HCT116 (cell line): Measurements from ENCODE around the gene RINT1. TPM values are rescaled to one million over a fixed set of nuclear protein-coding genes. Genes with fewer than 3 reads are reported as not detected.

ENCODE experiments used
- ATAC-seq: fragments of 200-7000 bp; cut with Tn5 transposase; 2 replicates; pipeline ENCODE4 v1.9.1; 2020; ENCODE audit warnings: mild to moderate bottlenecking, moderate library complexity
- BruUV-seq: library from RNA; stranded (reverse); fragments of 400-500 nt; replicated peaks from 2 replicates; lab custom pipeline; 2021; lab: Mats Ljungman, UMichigan
- CTCF ChIA-PET: fragments of 300-600 bp; sonication (Branson Sonifier 250); formaldehyde crosslinking; loops from one replicate; lab custom pipeline; 2021; ENCODE audit warnings: antibody characterized with exemption; lab: Charles Lee
- POLR2A ChIA-PET: fragments of 300-600, 350-600 bp; sonication (Branson Sonifier 250); formaldehyde crosslinking; loops from one replicate; lab custom pipeline; 2021; ENCODE audit warnings: antibody characterized with exemption; lab: Charles Lee
- RAD21 ChIA-PET, 2 experiments: fragments of 300-600 bp; sonication (Branson Sonifier 250); formaldehyde crosslinking; loops; one replicate each; lab custom pipeline; 2023; ENCODE audit warnings: low total read pairs in 2 of 2; ENCODE audit not compliant: uncharacterized antibody in 2 of 2, unreplicated experiment in 2 of 2, low non-redundant PET in 1 of 2; lab: Charles Lee
- DNase-seq: peaks from one replicate; pipeline ENCODE4 v3.0.0-alpha.2; 2010; ENCODE audit warnings: low read depth, low spot score
- H2AFZ ChIP-seq: fragments of 200-600 bp; shearing (Covaris generic), sonication (generic); 2 replicates; pipeline ENCODE4 v1.6.1; 2017; ENCODE audit warnings: low read depth, mixed run types, mixed read lengths, antibody characterized with exemption, low read length; ENCODE audit not compliant: poor library complexity, severe bottlenecking
- H3K27ac ChIP-seq: 2 replicates; pipeline ENCODE4 v1.5.1; 2012; ENCODE audit warnings: low read depth, low read length
- H3K27me3 ChIP-seq: fragments of 200-600 bp; sonication (generic); 2 replicates; pipeline ENCODE4 v1.6.1; 2016; ENCODE audit warnings: mixed run types, low read length, mixed read lengths; ENCODE audit not compliant: insufficient read depth
- H3K36me3 ChIP-seq, 2 experiments: fragments of 200-500 bp in 1 of 2; fragments of 200-600 bp in 1 of 2; sonication (Bioruptor generic) in 1 of 2; sonication (generic) in 1 of 2; 2 replicates each; pipeline versions ENCODE4 v1.5.1 to v1.6.1; 2014 to 2016; ENCODE audit warnings: low read length in 2 of 2, inconsistent platforms in 1 of 2, mixed read lengths in 1 of 2, mixed run types in 1 of 2; ENCODE audit not compliant: insufficient read depth in 2 of 2, control insufficient read depth in 1 of 2
- H3K4me1 ChIP-seq, 2 experiments: fragments of 200-600 bp in 1 of 2; sonication (generic) in 1 of 2; 2 replicates each; pipeline versions ENCODE4 v1.5.1 to v1.6.1; 2012 to 2017; ENCODE audit warnings: low read length in 2 of 2, inconsistent platforms in 1 of 2, mild to moderate bottlenecking in 1 of 2, mixed read lengths in 1 of 2, mixed run types in 1 of 2, moderate library complexity in 1 of 2; ENCODE audit not compliant: insufficient read depth in 2 of 2, control insufficient read depth in 1 of 2
- H3K4me2 ChIP-seq: fragments of 200-600 bp; sonication (generic); 2 replicates; pipeline ENCODE4 v1.6.1; 2017; ENCODE audit warnings: mixed run types, low read length, mixed read lengths
- H3K4me3 ChIP-seq, 2 experiments: fragments of 200-600 bp in 1 of 2; sonication (generic) in 1 of 2; replicated peaks in 1 of 2; 2 replicates each; pipeline ENCODE4 v1.5.1; 2011 to 2016; ENCODE audit warnings: low read length in 2 of 2, control low read depth in 1 of 2, low read depth in 1 of 2, mild to moderate bottlenecking in 1 of 2, mixed read lengths in 1 of 2, mixed run types in 1 of 2
- H3K79me2 ChIP-seq: fragments of 200-600 bp; sonication (generic); 2 replicates; pipeline ENCODE4 v1.6.1; 2017; ENCODE audit warnings: mild to moderate bottlenecking, mixed run types, low read length, moderate library complexity, mixed read lengths; ENCODE audit not compliant: insufficient read depth
- H3K9ac ChIP-seq: fragments of 200-600 bp; sonication (generic); 2 replicates; pipeline ENCODE4 v1.6.1; 2016; ENCODE audit warnings: low read length, mixed read lengths
- H3K9me2 ChIP-seq: fragments of 200-600 bp; sonication (generic), shearing (Covaris generic); 2 replicates; pipeline ENCODE4 v1.6.1; 2017; ENCODE audit warnings: mixed run types, mild to moderate bottlenecking, moderate library complexity; ENCODE audit not compliant: insufficient read depth
- H3K9me3 ChIP-seq, 2 experiments: fragments of 200-500 bp in 1 of 2; fragments of 200-600 bp in 1 of 2; sonication (Bioruptor generic) in 1 of 2; sonication (generic) in 1 of 2; 2 replicates each; pipeline ENCODE4 v1.6.1; 2014 to 2017; ENCODE audit warnings: low read length in 2 of 2, mixed read lengths in 2 of 2, inconsistent platforms in 1 of 2, low read depth in 1 of 2, mild to moderate bottlenecking in 1 of 2, mixed run types in 1 of 2, moderate library complexity in 1 of 2; ENCODE audit not compliant: control insufficient read depth in 1 of 2, insufficient read depth in 1 of 2
- H4K20me1 ChIP-seq: fragments of 200-600 bp; sonication (generic), shearing (Covaris generic); 2 replicates; pipeline ENCODE4 v1.6.1; 2017; ENCODE audit warnings: mixed run types, mild to moderate bottlenecking, moderate library complexity; ENCODE audit not compliant: insufficient read depth
- CEBPB ChIP-seq: IDR thresholded peaks from 2 replicates; pipeline ENCODE4 v1.6.1; 2012; ENCODE audit warnings: low read depth
- JUND ChIP-seq: IDR thresholded peaks from 2 replicates; pipeline ENCODE4 v1.6.1; 2012
- POLR2A ChIP-seq: IDR thresholded peaks from 2 replicates; pipeline ENCODE4 v1.7.0; 2011; ENCODE audit warnings: borderline replicate concordance; ENCODE audit not compliant: insufficient read depth, insufficient read length; ENCODE audit errors: extremely low read depth
- RAD21 ChIP-seq: IDR thresholded peaks from 2 replicates; pipeline ENCODE4 v1.6.1; 2012; ENCODE audit warnings: low read depth, mild to moderate bottlenecking
- SIN3A ChIP-seq: IDR thresholded peaks from 2 replicates; pipeline ENCODE4 v1.6.1; 2012; ENCODE audit warnings: low read depth
- TCF7L2 ChIP-seq: IDR thresholded peaks from 2 replicates; pipeline ENCODE4 v1.7.0; 2011; ENCODE audit warnings: borderline replicate concordance, inconsistent platforms; ENCODE audit not compliant: insufficient read depth, insufficient read length; ENCODE audit errors: extremely low read depth
- ZFX ChIP-seq: fragments of 450-650 bp; IDR thresholded peaks from 2 replicates; pipeline ENCODE4 v1.6.1; 2017
- intact Hi-C: fragments of 100-400 bp; cut with micrococcal nuclease; formaldehyde crosslinking; loops from 2 replicates; pipeline ENCODE4 v1.10.0; 2022
- total RNA-seq: library from RNA; stranded (reverse); gene quantifications from one replicate; pipeline ENCODE4 v1.2.1, GENCODE V29; 2021; ENCODE audit not compliant: unreplicated experiment
- TF ChIP-seq, protein P1 (sequence below): IDR thresholded peaks from 2 replicates; pipeline ENCODE4 v1.6.1; 2011; ENCODE audit warnings: mild to moderate bottlenecking, low read length, moderate library complexity; ENCODE audit not compliant: insufficient replicate concordance; ENCODE audit errors: extremely low read depth

RINT1 gene
- total RNA-seq, 1 experiment from 2014 or later: 24.3 TPM

DNA sequence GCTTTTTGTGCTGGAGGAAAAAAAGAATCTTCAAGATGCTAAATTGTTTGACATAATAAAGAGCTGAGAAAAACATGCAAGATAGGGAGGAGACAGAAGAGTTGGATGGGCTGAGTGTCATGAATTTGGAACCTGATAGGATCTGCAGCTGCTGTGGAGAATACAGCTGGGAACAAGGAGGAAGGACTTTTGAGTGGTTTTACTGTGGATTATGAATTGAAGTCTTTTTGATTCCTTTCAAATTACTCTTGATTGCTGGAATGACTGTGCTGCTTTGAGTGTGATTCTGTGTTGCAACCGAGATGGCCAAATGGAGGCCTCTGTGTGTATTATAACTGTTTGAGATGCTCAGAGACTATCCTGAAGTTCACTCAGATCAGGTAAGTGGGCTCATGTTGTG lies 45.2 kb downstream of the RINT1 start:
- intact Hi-C loops: no loop called here

DNA sequence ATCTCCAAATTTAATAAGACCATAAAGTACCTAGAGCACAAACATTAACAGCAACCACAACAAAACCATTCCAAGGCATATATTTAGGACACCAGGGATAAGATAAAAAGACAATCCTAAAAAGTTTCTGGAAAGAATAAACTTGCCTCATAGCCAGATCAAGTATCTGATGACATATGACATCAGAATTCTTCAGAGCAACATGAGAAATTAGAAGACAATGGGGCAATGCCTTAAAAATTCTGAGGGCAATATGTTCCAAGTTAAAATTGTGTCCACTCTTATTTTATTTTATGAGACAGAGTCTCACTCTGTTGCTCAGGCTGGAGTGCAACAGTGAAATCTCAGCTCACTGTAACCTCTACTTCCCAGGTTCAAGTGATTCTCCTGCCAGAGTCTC lies 46.5 kb downstream of the RINT1 start:
- no peaks in the 10 kb centered on the region for H3K36me3 ChIP-seq
- no peak for TF ChIP-seq TCF7L2
- no peak for TF ChIP-seq JUND
- TF ChIP-seq SIN3A: no peak
- TF ChIP-seq CEBPB: no peak
- TF ChIP-seq RAD21: no peak
- TF ChIP-seq ZFX: no peak
- H3K4me3 ChIP-seq: no peak overlapping the region
- BruUV-seq: no TSS peak
- ChIA-PET POLR2A (no interaction called here), CTCF (no interaction called here), RAD21 (no interaction called here)
- intact Hi-C loops: no loop called here
- ATAC-seq: no peak
- no peaks in the 10 kb centered on the region for H3K9me2 ChIP-seq
- H3K27ac ChIP-seq: no peak overlapping the region
- DNase-seq: no peak
- no peaks in the 10 kb centered on the region for H3K9me3 ChIP-seq
- no peaks in the 10 kb centered on the region for H3K27me3 ChIP-seq
- peaks cover 2 to 21% of the 10 kb centered on the region in 2 experiments; a peak in 3 of 4 replicates for H3K4me1 ChIP-seq
- H4K20me1 ChIP-seq: no peaks in the 10 kb centered on the region
- no peaks in the 10 kb centered on the region for H3K79me2 ChIP-seq
- no peak overlapping the region for H2AFZ ChIP-seq
- no peak overlapping the region for H3K4me2 ChIP-seq
- no peak overlapping the region for H3K9ac ChIP-seq

More for the DNA sequence above, 45.2 kb downstream of the RINT1 start:
- no peaks in the 10 kb centered on the region for H3K27me3 ChIP-seq
- TF ChIP-seq POLR2A: no peak
- TF ChIP-seq, protein P1, sequence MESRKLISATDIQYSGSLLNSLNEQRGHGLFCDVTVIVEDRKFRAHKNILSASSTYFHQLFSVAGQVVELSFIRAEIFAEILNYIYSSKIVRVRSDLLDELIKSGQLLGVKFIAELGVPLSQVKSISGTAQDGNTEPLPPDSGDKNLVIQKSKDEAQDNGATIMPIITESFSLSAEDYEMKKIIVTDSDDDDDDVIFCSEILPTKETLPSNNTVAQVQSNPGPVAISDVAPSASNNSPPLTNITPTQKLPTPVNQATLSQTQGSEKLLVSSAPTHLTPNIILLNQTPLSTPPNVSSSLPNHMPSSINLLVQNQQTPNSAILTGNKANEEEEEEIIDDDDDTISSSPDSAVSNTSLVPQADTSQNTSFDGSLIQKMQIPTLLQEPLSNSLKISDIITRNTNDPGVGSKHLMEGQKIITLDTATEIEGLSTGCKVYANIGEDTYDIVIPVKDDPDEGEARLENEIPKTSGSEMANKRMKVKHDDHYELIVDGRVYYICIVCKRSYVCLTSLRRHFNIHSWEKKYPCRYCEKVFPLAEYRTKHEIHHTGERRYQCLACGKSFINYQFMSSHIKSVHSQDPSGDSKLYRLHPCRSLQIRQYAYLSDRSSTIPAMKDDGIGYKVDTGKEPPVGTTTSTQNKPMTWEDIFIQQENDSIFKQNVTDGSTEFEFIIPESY: no peak
- H3K36me3 ChIP-seq: no peaks in the 10 kb centered on the region
- DNase-seq: no peak
- ChIA-PET POLR2A (no interaction called here), RAD21 (no interaction called here), CTCF (no interaction called here)
- no peaks in the 10 kb centered on the region for H3K9me3 ChIP-seq
- peaks cover 2 to 21% of the 10 kb centered on the region in 2 experiments; a peak in 3 of 4 replicates for H3K4me1 ChIP-seq
- H3K79me2 ChIP-seq: no peaks in the 10 kb centered on the region
- BruUV-seq: no TSS peak
- no peak overlapping the region for H3K4me3 ChIP-seq
- no peak overlapping the region for H3K9ac ChIP-seq
- H3K27ac ChIP-seq: no peak overlapping the region
- no peaks in the 10 kb centered on the region for H3K9me2 ChIP-seq
- H2AFZ ChIP-seq: no peak overlapping the region
- no peaks in the 10 kb centered on the region for H4K20me1 ChIP-seq
- no peak for ATAC-seq
- no peak overlapping the region for H3K4me2 ChIP-seq
